Inflammatory macrophage treated with lipopolysaccharide for 1 hour (primary cell): ENCODE measurements around the gene C22orf31.

Experiments used
- DNase-seq, 2 donors: peaks; one replicate each; pipeline ENCODE4 v3.0.0-alpha.2; 2020 to 2022

Gene C22orf31

GRCh38 chr22:29061773-29062172 is at the start of gene C22orf31:
Gene C22orf31, minus strand, starts transcription at chr22:29061831. Its CDS starts 39 bp downstream, at chr22:29061792.
- no peak for DNase-seq

- DNase-seq, result no peak
Observed at GRCh38 chr22:29110946-29111345, 49.3 kb upstream of the C22orf31 start.

- no peak for DNase-seq
Observed at GRCh38 chr22:29109822-29110221, 48.2 kb upstream of the C22orf31 start.

- DNase-seq, result no peak
Observed at GRCh38 chr22:29108137-29108536, 46.5 kb upstream of the C22orf31 start.

GRCh38 chr22:29106839-29107238 is 45.2 kb upstream of the C22orf31 start:
- DNase-seq, result no peak

GRCh38 chr22:29105468-29105867 is 43.8 kb upstream of the C22orf31 start:
- DNase-seq, result no peak

GRCh38 chr22:29103121-29103520 is 41.5 kb upstream of the C22orf31 start:
- DNase-seq, result no peak

GRCh38 chr22:29102300-29102699 is 40.7 kb upstream of the C22orf31 start:
- DNase-seq, result no peak

GRCh38 chr22:29098296-29098695 is 36.7 kb upstream of the C22orf31 start:
- DNase-seq, result no peak

- no peak for DNase-seq
Observed at GRCh38 chr22:29096736-29097669, 35.4 kb upstream of the C22orf31 start.

- no peak for DNase-seq
Observed at GRCh38 chr22:29095459-29095858, 33.8 kb upstream of the C22orf31 start.

GRCh38 chr22:29093501-29094300 is 32.1 kb upstream of the C22orf31 start:
- DNase-seq, result no peak

- DNase-seq, result no peak
Observed at GRCh38 chr22:29093030-29093429, 31.4 kb upstream of the C22orf31 start.

GRCh38 chr22:29092243-29092642 is 30.6 kb upstream of the C22orf31 start:
- no peak for DNase-seq

- no peak for DNase-seq
Observed at GRCh38 chr22:29090039-29090438, 28.4 kb upstream of the C22orf31 start.

GRCh38 chr22:29089507-29089906 is 27.9 kb upstream of the C22orf31 start:
- no peak for DNase-seq

- no peak for DNase-seq
Observed at GRCh38 chr22:29088809-29089208, 27.2 kb upstream of the C22orf31 start.

GRCh38 chr22:29087012-29087411 is 25.4 kb upstream of the C22orf31 start:
- DNase-seq, result no peak

- DNase-seq, result peak; percentile 65 to 75
Observed at GRCh38 chr22:29083933-29084591, 22.4 kb upstream of the C22orf31 start.

- DNase-seq, result peak in 1 of 2 donors; percentile 30
Observed at GRCh38 chr22:29083576-29083932, 21.9 kb upstream of the C22orf31 start.

GRCh38 chr22:29082826-29083545 is 21.4 kb upstream of the C22orf31 start:
- DNase-seq, result no peak

GRCh38 chr22:29081517-29082236 is 20.0 kb upstream of the C22orf31 start:
- no peak for DNase-seq
